Measurements from ENCODE around the gene ISOC2. TPM values are rescaled to one million over a fixed set of nuclear protein-coding genes. Genes with fewer than 3 reads are reported as not detected.
"Not testable (repeated sequence)": the region's sequence is repeated elsewhere in the genome, so short reads cannot be mapped to it uniquely, and the experiment has no call there.

ISOC2 gene
- total RNA-seq, 4 donors from 2014 or later, result 44.7 to 97.2 (median 87.5) TPM

DNA sequence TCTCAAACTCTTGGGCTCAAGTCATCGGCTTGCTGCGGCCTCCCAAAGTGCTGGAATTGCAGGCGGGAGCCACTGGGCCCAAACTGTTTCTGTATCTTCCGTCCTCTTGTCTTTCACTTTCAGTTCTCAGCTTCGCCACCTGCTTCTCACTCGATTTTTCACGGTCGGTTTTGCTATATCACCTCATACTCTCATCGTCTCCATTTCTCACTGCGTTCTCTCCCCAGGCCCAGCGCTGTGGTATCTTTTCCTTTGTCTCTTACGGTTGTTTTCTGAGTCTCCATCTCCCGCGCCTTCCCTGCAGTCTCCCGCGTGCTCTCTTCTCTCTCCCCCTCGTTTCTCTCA, 41.7 kb upstream of the ISOC2 start:
- Histone ChIP-seq H3K27ac (no peak overlapping the region), H3K9me3 (no peaks in the 10 kb centered on the region), H3K27me3 (no peaks in the 10 kb centered on the region), H3K36me3 (no peaks in the 10 kb centered on the region), H3K4me3 (no peak overlapping the region), H3K4me1 (peaks cover 10% of the 10 kb centered on the region)
- TF ChIP-seq CTCF (IDR thresholded peaks at IDR 0.05) (no peak), EP300 (IDR thresholded peaks at IDR 0.05) (no peak), POLR2AphosphoS5 (IDR thresholded peaks at IDR 0.05) (no peak), POLR2A (IDR thresholded peaks at IDR 0.05) (no peak)
- no peak for DNase-seq (ENCODE audit: low spot score in 2 of 2)
- 79% methylated on average over 17 of the region's 17 CpGs for WGBS

DNA sequence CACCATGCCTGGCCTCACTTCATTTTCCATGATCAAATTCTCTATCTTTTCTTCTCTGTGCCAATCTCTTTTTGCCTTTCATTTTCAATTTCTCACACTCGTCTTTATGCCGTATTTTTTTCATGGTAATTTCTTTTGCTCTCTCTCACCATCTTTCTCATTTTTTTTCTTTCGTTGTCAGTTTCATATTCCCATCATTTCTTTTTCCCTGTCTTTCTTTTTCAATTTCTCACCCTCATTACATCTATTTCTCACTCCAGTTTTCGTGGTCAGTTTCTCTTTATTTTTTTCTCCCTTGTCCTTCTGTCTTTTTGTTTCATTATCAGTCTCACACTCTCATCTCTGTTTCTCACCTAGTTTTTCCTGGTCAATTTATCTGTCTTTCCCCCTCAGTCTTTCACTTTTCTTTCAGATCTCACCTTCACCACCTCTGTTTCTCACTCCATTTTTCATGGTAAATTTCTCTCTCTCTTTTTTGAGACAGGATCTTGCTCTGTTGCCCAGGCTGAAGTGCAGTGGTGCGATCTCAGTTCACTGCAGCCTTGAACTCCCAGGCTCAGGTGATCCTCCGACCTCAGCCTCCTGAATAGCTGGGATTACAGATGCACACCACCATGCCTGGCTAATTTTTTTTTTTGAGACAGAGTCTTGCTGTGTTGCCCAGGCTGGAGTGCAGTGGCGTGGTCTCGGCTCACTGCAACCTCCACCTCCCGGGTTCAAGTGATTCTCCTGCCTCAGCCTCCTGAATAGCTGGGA, 40.9 kb upstream of the ISOC2 start:
- no peak overlapping the region for H3K4me3 ChIP-seq
- TF ChIP-seq CTCF (IDR thresholded peaks at IDR 0.05) (no peak), POLR2A (IDR thresholded peaks at IDR 0.05) (no peak), EP300 (IDR thresholded peaks at IDR 0.05) (no peak), POLR2AphosphoS5 (IDR thresholded peaks at IDR 0.05) (no peak)
- WGBS, result 94% methylated on average over 7 of the region's 9 CpGs

GRCh38 chr19:55500368-55500952, 39.0 kb upstream of the ISOC2 start:
- Histone ChIP-seq H3K36me3 (no peaks in the 10 kb centered on the region), H3K27ac (no peak overlapping the region), H3K27me3 (no peaks in the 10 kb centered on the region), H3K4me3 (no peak overlapping the region), H3K9me3 (no peaks in the 10 kb centered on the region), H3K4me1 (peaks cover 10% of the 10 kb centered on the region)
- WGBS, result 90% methylated on average over 26 of the region's 26 CpGs
- TF ChIP-seq POLR2AphosphoS5 (IDR thresholded peaks at IDR 0.05) (no peak), EP300 (IDR thresholded peaks at IDR 0.05) (no peak), CTCF (IDR thresholded peaks at IDR 0.05) (no peak), POLR2A (IDR thresholded peaks at IDR 0.05) (no peak)
- no peak for DNase-seq (ENCODE audit: low spot score in 2 of 2)

More for the DNA sequence above, 40.9 kb upstream of the ISOC2 start:
- Histone ChIP-seq H3K4me1 (peaks cover 10% of the 10 kb centered on the region), H3K27ac (no peak overlapping the region), H3K36me3 (no peaks in the 10 kb centered on the region), H3K27me3 (no peaks in the 10 kb centered on the region), H3K9me3 (no peaks in the 10 kb centered on the region)
- no peak for DNase-seq (ENCODE audit: low spot score in 2 of 2)

GRCh38 chr19:55498246-55498840, 36.9 kb upstream of the ISOC2 start:
- H3K27ac ChIP-seq, result no peak overlapping the region
- no peak for TF ChIP-seq POLR2AphosphoS5 (IDR thresholded peaks at IDR 0.05)
- TF ChIP-seq EP300 (IDR thresholded peaks at IDR 0.05), result no peak
- no peak for TF ChIP-seq POLR2A (IDR thresholded peaks at IDR 0.05)
- no peak for TF ChIP-seq CTCF (IDR thresholded peaks at IDR 0.05)
- H3K9me3 ChIP-seq, result no peaks in the 10 kb centered on the region
- no peak for DNase-seq (ENCODE audit: low spot score in 2 of 2)
- peaks cover 13% of the 10 kb centered on the region for H3K27me3 ChIP-seq
- no peaks in the 10 kb centered on the region for H3K36me3 ChIP-seq
- H3K4me3 ChIP-seq, result no peak overlapping the region
- H3K4me1 ChIP-seq, result peaks cover 1% of the 10 kb centered on the region
- 49% methylated on average over 2 of the region's 2 CpGs for WGBS

DNA sequence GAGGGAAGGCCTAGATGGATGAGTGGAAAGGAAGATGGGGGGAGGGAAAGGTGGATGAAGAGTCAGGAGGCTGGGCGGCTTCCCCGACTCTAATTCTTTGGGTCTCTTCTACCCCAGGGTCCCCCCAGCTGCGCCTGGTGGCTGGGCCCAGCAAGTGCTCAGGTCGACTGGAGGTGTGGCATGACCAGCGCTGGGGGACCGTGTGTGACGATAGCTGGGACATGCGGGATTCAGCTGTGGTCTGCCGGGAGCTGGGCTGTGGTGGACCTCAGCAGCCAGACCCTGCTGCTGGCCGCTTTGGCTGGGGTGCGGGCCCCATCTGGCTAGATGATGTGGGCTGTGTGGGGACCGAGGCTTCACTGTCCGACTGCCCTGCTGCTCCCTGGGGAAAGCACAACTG, 36.3 kb upstream of the ISOC2 start:
- DNase-seq (ENCODE audit: low spot score in 2 of 2), result no peak
- WGBS, result 85% methylated on average over 7 of the region's 13 CpGs
- H3K27me3 ChIP-seq, result peaks cover 19% of the 10 kb centered on the region

GRCh38 chr19:55496820-55497219, 35.4 kb upstream of the ISOC2 start:
- H3K9me3 ChIP-seq; DNase-seq (ENCODE audit: low spot score in 2 of 2): not testable (repeated sequence)
- WGBS, result 87% methylated on average over 10 of the region's 10 CpGs

More for the DNA sequence above, 36.3 kb upstream of the ISOC2 start:
- Histone ChIP-seq H3K9me3 (no peaks in the 10 kb centered on the region), H3K4me1 (peaks cover 5% of the 10 kb centered on the region), H3K27ac (no peak overlapping the region), H3K36me3 (no peaks in the 10 kb centered on the region), H3K4me3 (no peak overlapping the region)
- TF ChIP-seq POLR2A (IDR thresholded peaks at IDR 0.05) (no peak), POLR2AphosphoS5 (IDR thresholded peaks at IDR 0.05) (no peak), EP300 (IDR thresholded peaks at IDR 0.05) (no peak), CTCF (IDR thresholded peaks at IDR 0.05) (no peak)

More at GRCh38 chr19:55496820-55497219, 35.4 kb upstream of the ISOC2 start:
- H3K27ac ChIP-seq, H3K36me3 ChIP-seq, H3K4me3 ChIP-seq: not testable (repeated sequence)
- peaks cover 21% of the 10 kb centered on the region for H3K27me3 ChIP-seq
- H3K4me1 ChIP-seq, result peaks cover 14% of the 10 kb centered on the region

Measured in suprapubic skin (tissue), 4 donors.